ENCODE results near the gene BARD1. TPM values are rescaled to one million over a fixed set of nuclear protein-coding genes. Genes with fewer than 3 reads are reported as not detected.
A peak's percentile ranks its signal among the peaks of the same experiment; 100 is the strongest.
"Not testable (repeated sequence)": the region's sequence is repeated elsewhere in the genome, so short reads cannot be mapped to it uniquely, and the experiment has no call there.

Gene BARD1
- total RNA-seq, 1 experiment from 2014 or later: 11.1 TPM

GRCh38 chr2:214730800-214731407, 78.6 kb downstream of the BARD1 start:
- H3K27ac Mint-ChIP-seq (ENCODE audit: low read depth, unreplicated experiment): no peak overlapping the region
- H3K9me3 Mint-ChIP-seq (ENCODE audit: unreplicated experiment): no peaks in the 10 kb centered on the region
- H3K27me3 Mint-ChIP-seq (ENCODE audit: insufficient read depth, unreplicated experiment): no peaks in the 10 kb centered on the region
- BruUV-seq (replicated peaks): no TSS peak
- TF ChIP-seq CTCF (IDR thresholded peaks at IDR 0.05; ENCODE audit: unreplicated experiment): no peak
- POLR2A ChIA-PET: no interaction called here
- intact Hi-C loops (cut with micrococcal nuclease): no loop called here
- H3K36me3 Mint-ChIP-seq (ENCODE audit: insufficient read depth, unreplicated experiment): peaks cover 23% of the 10 kb centered on the region
- H3K4me3 Mint-ChIP-seq (ENCODE audit: unreplicated experiment): no peak overlapping the region
- CTCF ChIA-PET: interaction anchor here (0.5 kb wide), 1 partner anchor 33 kb away, joined by 3 read pairs; no protein-coding TSS in a partner anchor
- H3K4me1 Mint-ChIP-seq (ENCODE audit: insufficient read depth, unreplicated experiment): no peaks in the 10 kb centered on the region
- DNase-seq (ENCODE audit: unreplicated experiment): peak; percentile 9

GRCh38 chr2:214730248-214730647, 79.2 kb downstream of the BARD1 start:
- H3K27me3 Mint-ChIP-seq (ENCODE audit: insufficient read depth, unreplicated experiment): no peaks in the 10 kb centered on the region
- H3K4me3 Mint-ChIP-seq (ENCODE audit: unreplicated experiment): no peak overlapping the region
- H3K4me1 Mint-ChIP-seq (ENCODE audit: insufficient read depth, unreplicated experiment): no peaks in the 10 kb centered on the region
- ChIA-PET CTCF (interaction anchor here (0.5 kb wide), 1 partner anchor 34 kb away, joined by 3 read pairs; no protein-coding TSS in a partner anchor), POLR2A (no interaction called here)
- DNase-seq (ENCODE audit: unreplicated experiment): no peak
- no peak for TF ChIP-seq CTCF (IDR thresholded peaks at IDR 0.05; ENCODE audit: unreplicated experiment)
- H3K9me3 Mint-ChIP-seq (ENCODE audit: unreplicated experiment): no peaks in the 10 kb centered on the region
- BruUV-seq (replicated peaks): no TSS peak
- H3K36me3 Mint-ChIP-seq (ENCODE audit: insufficient read depth, unreplicated experiment): peaks cover 23% of the 10 kb centered on the region
- intact Hi-C loops (cut with micrococcal nuclease): no loop called here
- no peak overlapping the region for H3K27ac Mint-ChIP-seq (ENCODE audit: low read depth, unreplicated experiment)

- Mint-ChIP-seq H3K4me1 (ENCODE audit: insufficient read depth, unreplicated experiment) (no peaks in the 10 kb centered on the region), H3K9me3 (ENCODE audit: unreplicated experiment) (no peaks in the 10 kb centered on the region), H3K4me3 (ENCODE audit: unreplicated experiment) (no peak overlapping the region), H3K27me3 (ENCODE audit: insufficient read depth, unreplicated experiment) (no peaks in the 10 kb centered on the region), H3K36me3 (ENCODE audit: insufficient read depth, unreplicated experiment) (peaks cover 16% of the 10 kb centered on the region), H3K27ac (ENCODE audit: low read depth, unreplicated experiment) (no peak overlapping the region)
- intact Hi-C loops (cut with micrococcal nuclease): no loop called here
- POLR2A ChIA-PET: no interaction called here
- CTCF ChIA-PET: interaction anchor here (1.0 kb wide), 1 partner anchor 8 kb away, joined by 3 read pairs; no protein-coding TSS in a partner anchor
- no peak for TF ChIP-seq CTCF (IDR thresholded peaks at IDR 0.05; ENCODE audit: unreplicated experiment)
- no peak for DNase-seq (ENCODE audit: unreplicated experiment)
- BruUV-seq (replicated peaks): no TSS peak
Observed at GRCh38 chr2:214724741-214725140, 84.7 kb downstream of the BARD1 start.

GRCh38 chr2:214717837-214718236, 91.6 kb downstream of the BARD1 start:
- H3K27ac Mint-ChIP-seq (ENCODE audit: low read depth, unreplicated experiment); POLR2A ChIA-PET; BruUV-seq (replicated peaks): not testable (repeated sequence)

More at GRCh38 chr2:214717837-214718236, 91.6 kb downstream of the BARD1 start:
- DNase-seq (ENCODE audit: unreplicated experiment); H3K9me3 Mint-ChIP-seq (ENCODE audit: unreplicated experiment); H3K4me1 Mint-ChIP-seq (ENCODE audit: insufficient read depth, unreplicated experiment); H3K27me3 Mint-ChIP-seq (ENCODE audit: insufficient read depth, unreplicated experiment); H3K36me3 Mint-ChIP-seq (ENCODE audit: insufficient read depth, unreplicated experiment); H3K4me3 Mint-ChIP-seq (ENCODE audit: unreplicated experiment); intact Hi-C loops (cut with micrococcal nuclease): not testable (repeated sequence)
- CTCF ChIA-PET: interaction anchor here (2.1 to 2.2 kb wide), 2 partner anchors 9 to 11 kb away, joined by 6 to 8 read pairs; no protein-coding TSS in a partner anchor
